OCI-LY1 (cell line): ENCODE results near the gene GNG13.

Experiments used
- H2AFZ ChIP-seq: fragments of 200-600 bp; sonication (generic), shearing (Covaris generic); 2 replicates; pipeline ENCODE4 v1.6.0; 2014; ENCODE audit warnings: antibody characterized with exemption, mild to moderate bottlenecking, low read length
- H3F3A ChIP-seq: fragments of 200-600 bp; sonication (generic), shearing (Covaris generic); 2 replicates; pipeline ENCODE4 v1.6.0; 2014; ENCODE audit warnings: mild to moderate bottlenecking, antibody characterized with exemption, low read length, moderate library complexity; ENCODE audit not compliant: insufficient read depth
- H3K27ac ChIP-seq: fragments of 200-600 bp; sonication (generic); 2 replicates; pipeline ENCODE4 v1.5.1; 2014; ENCODE audit warnings: low read length, mixed run types, mild to moderate bottlenecking, low read depth; ENCODE audit not compliant: poor library complexity, severe bottlenecking
- H3K27me3 ChIP-seq: fragments of 200-600 bp; sonication (generic); 2 replicates; pipeline ENCODE4 v1.6.0; 2014; ENCODE audit warnings: antibody characterized with exemption, mild to moderate bottlenecking, low read length, moderate library complexity; ENCODE audit not compliant: insufficient read depth
- H3K36me3 ChIP-seq: fragments of 200-600 bp; sonication (generic); 2 replicates; pipeline ENCODE4 v1.6.1; 2014; ENCODE audit warnings: mild to moderate bottlenecking, antibody characterized with exemption, low read length, moderate library complexity, mixed read lengths; ENCODE audit not compliant: insufficient read depth
- H3K4me1 ChIP-seq: fragments of 200-600 bp; sonication (generic); 2 replicates; pipeline ENCODE4 v1.5.1; 2014; ENCODE audit warnings: mild to moderate bottlenecking, low read length, moderate library complexity; ENCODE audit not compliant: insufficient read depth, severe bottlenecking
- H3K4me2 ChIP-seq: fragments of 200-600 bp; sonication (generic), shearing (Covaris generic); 2 replicates; pipeline ENCODE4 v1.6.1; 2014; ENCODE audit warnings: low read length
- H3K4me3 ChIP-seq: fragments of 200-600 bp; sonication (generic); 2 replicates; pipeline ENCODE4 v1.5.1; 2014; ENCODE audit warnings: low read length, low read depth, mild to moderate bottlenecking, mixed read lengths; ENCODE audit not compliant: poor library complexity, severe bottlenecking
- H3K79me2 ChIP-seq: fragments of 200-600 bp; shearing (Covaris generic); 2 replicates; pipeline ENCODE4 v1.6.1; 2016; ENCODE audit warnings: mixed run types, low read length, mixed read lengths; ENCODE audit not compliant: insufficient read depth
- H3K9ac ChIP-seq: fragments of 200-600 bp; sonication (generic), shearing (Covaris generic); 2 replicates; pipeline ENCODE4 v1.6.1; 2014; ENCODE audit warnings: mild to moderate bottlenecking, low read length, mixed read lengths
- H3K9me2 ChIP-seq: fragments of 200-600 bp; sonication (generic), shearing (Covaris generic); 2 replicates; pipeline ENCODE4 v1.6.1; 2014; ENCODE audit warnings: low read depth, mild to moderate bottlenecking, low read length, mixed read lengths
- H3K9me3 ChIP-seq: fragments of 200-600 bp; shearing (Covaris generic); 2 replicates; pipeline ENCODE4 v1.6.1; 2014; ENCODE audit warnings: low read length, mixed read lengths
- H4K20me1 ChIP-seq: fragments of 200-600 bp; sonication (generic), shearing (Covaris generic); 2 replicates; pipeline ENCODE4 v1.6.0; 2016; ENCODE audit warnings: mild to moderate bottlenecking, low read length; ENCODE audit not compliant: insufficient read depth
- EZH2 ChIP-seq: fragments of 200-600 bp; sonication (generic), shearing (Covaris generic); IDR thresholded peaks from 2 replicates; pipeline ENCODE4 v1.8.0; 2017; ENCODE audit warnings: borderline replicate concordance, mixed run types, mild to moderate bottlenecking, antibody characterized with exemption, low read length, moderate library complexity, mixed read lengths
- TF ChIP-seq, protein P1 (sequence below): fragments of 200-600 bp; sonication (generic), shearing (Covaris generic); IDR thresholded peaks from 2 replicates; pipeline ENCODE4 v1.5.1; 2017; ENCODE audit warnings: mild to moderate bottlenecking, antibody characterized with exemption, low read length, moderate library complexity, mixed read lengths

The GNG13 gene

GRCh38 chr16:799948-800833 lies at the start of gene GNG13:
TSS of gene GNG13 (minus strand) at chr16:800734. CDS start at chr16:799077, 1,657 bp downstream.
- peaks cover 13% of the 10 kb centered on the region; the same call in 1 of the 2 replicates for H3K27me3 ChIP-seq
- no peak within 1 kb of the TSS for H3K9ac ChIP-seq

DNA sequence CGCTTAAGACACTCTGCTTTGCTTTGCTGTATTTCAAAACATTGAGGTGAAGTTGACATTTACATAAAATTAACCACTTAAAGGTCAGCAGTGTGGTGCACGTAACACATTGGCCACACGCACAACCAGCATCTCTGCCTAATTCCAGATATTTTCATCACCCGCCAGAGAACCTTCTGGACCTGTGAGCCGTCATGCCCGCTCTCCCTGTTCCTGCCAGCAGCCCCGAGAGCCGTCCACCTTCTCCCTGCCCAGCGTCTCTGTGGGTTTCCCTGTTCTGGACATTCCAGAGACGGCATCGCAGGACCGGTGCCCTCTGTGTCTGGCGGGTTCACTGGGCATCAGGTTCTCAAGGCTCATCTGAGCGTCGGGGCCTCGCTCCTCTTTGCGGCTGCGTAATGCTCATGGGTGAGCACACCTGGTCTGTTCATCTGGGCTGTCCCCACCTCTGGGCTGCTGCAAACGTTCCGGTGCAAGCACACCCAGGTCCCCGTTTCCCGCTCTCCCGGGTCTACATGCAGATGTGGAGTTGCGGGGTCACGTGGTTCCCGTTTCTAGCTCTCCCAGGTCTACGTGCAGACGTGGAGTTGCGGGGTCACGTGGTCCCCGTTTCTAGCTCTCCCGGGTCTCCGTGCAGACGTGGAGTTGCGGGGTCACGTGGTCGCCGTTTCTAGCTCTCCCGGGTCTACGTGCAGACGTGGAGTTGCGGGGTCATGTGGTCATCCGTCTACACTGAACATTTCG lies 48.1 kb upstream of the GNG13 start:
- no peaks in the 10 kb centered on the region for H3K79me2 ChIP-seq
- H3K27me3 ChIP-seq = no peaks in the 10 kb centered on the region
- H3K4me3 ChIP-seq = no peak overlapping the region
- H3K27ac ChIP-seq = no peak overlapping the region
- no peak overlapping the region for H2AFZ ChIP-seq
- no peaks in the 10 kb centered on the region for H3K9me2 ChIP-seq
- 0 out of 2 replicates have a peak, but pooled peaks cover 4% of the 10 kb centered on the region for H3K9me3 ChIP-seq
- no peak overlapping the region for H3K9ac ChIP-seq
- no peaks in the 10 kb centered on the region for H3K36me3 ChIP-seq
- no peaks in the 10 kb centered on the region for H3K4me1 ChIP-seq
- no peaks in the 10 kb centered on the region for H3F3A ChIP-seq
- no peak for TF ChIP-seq EZH2
- TF ChIP-seq, protein P1, sequence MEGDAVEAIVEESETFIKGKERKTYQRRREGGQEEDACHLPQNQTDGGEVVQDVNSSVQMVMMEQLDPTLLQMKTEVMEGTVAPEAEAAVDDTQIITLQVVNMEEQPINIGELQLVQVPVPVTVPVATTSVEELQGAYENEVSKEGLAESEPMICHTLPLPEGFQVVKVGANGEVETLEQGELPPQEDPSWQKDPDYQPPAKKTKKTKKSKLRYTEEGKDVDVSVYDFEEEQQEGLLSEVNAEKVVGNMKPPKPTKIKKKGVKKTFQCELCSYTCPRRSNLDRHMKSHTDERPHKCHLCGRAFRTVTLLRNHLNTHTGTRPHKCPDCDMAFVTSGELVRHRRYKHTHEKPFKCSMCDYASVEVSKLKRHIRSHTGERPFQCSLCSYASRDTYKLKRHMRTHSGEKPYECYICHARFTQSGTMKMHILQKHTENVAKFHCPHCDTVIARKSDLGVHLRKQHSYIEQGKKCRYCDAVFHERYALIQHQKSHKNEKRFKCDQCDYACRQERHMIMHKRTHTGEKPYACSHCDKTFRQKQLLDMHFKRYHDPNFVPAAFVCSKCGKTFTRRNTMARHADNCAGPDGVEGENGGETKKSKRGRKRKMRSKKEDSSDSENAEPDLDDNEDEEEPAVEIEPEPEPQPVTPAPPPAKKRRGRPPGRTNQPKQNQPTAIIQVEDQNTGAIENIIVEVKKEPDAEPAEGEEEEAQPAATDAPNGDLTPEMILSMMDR = no peak
- H3K4me2 ChIP-seq = no peak overlapping the region
- H4K20me1 ChIP-seq = no peaks in the 10 kb centered on the region

More at GRCh38 chr16:799948-800833, at the start of gene GNG13:
- Histone ChIP-seq H3K36me3 (peaks cover 22% of the 10 kb centered on the region), H3K4me3 (no peak within 1 kb of the TSS), H3K27ac (no peak within 1 kb of the TSS), H3K4me2 (no peak within 1 kb of the TSS), H3K4me1 (no peaks in the 10 kb centered on the region), H3K9me3 (no peaks in the 10 kb centered on the region), H2AFZ (no peak within 1 kb of the TSS), H4K20me1 (no peaks in the 10 kb centered on the region), H3K79me2 (no peaks in the 10 kb centered on the region), H3K9me2 (no peaks in the 10 kb centered on the region), H3F3A (no peaks in the 10 kb centered on the region)
- no peak for TF ChIP-seq EZH2
- TF ChIP-seq, protein P1 = no peak

DNA sequence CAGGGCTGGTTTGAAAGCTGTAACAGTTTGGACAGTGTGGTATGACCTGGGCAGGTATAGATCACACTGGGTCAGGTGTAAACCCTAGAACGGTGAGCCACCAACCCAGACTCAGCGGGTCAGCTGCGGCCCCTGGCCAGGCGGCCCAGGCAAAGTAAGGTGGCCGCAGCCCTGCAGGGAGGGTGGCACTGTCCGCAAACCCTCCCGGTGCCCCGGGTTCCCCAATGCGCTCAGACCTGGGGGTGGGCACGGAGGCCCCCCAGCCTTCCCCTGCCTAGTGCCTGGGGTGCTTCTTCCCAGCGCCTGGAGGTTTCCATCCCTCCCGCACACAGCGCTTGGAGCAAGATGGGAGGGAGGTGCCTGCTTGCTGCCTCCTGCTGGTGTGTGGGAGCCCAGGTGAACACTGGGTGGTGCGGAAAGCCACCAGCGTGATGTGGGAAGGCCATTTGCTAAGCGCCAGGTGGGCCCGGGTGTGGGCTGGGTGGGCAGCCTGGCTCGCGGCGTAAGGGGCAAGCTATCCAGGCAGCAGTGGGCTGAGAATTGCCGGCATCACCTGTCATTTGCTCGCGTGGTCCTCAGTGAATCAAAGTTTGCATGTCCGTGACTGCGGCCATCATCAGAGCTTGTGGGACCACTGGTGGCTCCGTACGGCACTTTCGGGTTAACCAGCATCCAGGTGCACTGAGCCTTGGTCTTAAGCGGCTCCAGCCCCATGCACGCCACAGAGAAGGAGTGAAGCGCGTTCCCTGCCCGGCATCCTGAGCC lies 47.3 kb upstream of the GNG13 start:
- Histone ChIP-seq H3K9me3 (0 out of 2 replicates have a peak, but pooled peaks cover 4% of the 10 kb centered on the region), H3K4me2 (no peak overlapping the region), H3K9me2 (no peaks in the 10 kb centered on the region), H3K27ac (no peak overlapping the region), H3F3A (no peaks in the 10 kb centered on the region), H4K20me1 (no peaks in the 10 kb centered on the region), H3K27me3 (no peaks in the 10 kb centered on the region), H3K4me3 (no peak overlapping the region), H3K4me1 (no peaks in the 10 kb centered on the region), H3K36me3 (no peaks in the 10 kb centered on the region), H2AFZ (no peak overlapping the region), H3K79me2 (no peaks in the 10 kb centered on the region), H3K9ac (no peak overlapping the region)
- TF ChIP-seq, protein P1 = no peak
- no peak for TF ChIP-seq EZH2
